NK-92 (cell line): Measurements from ENCODE around the gene TFPI.
"Not testable (repeated sequence)": the region's sequence is repeated elsewhere in the genome, so short reads cannot be mapped to it uniquely, and the experiment has no call there.

Source experiments
- DNase-seq: peaks from one replicate; lab custom pipeline; 2025; ENCODE audit not compliant: unreplicated experiment; lab: John Stamatoyannopoulos, UW

Gene TFPI

GRCh38 chr2:187554704-187555082 is 458 bp upstream of the TFPI start:
- DNase-seq = no peak

GRCh38 chr2:187552828-187553681 is 1.2 kb downstream of the TFPI start:
- no peak for DNase-seq

GRCh38 chr2:187552381-187552780 is 1.9 kb downstream of the TFPI start:
- no peak for DNase-seq

GRCh38 chr2:187550857-187551256 is 3.4 kb downstream of the TFPI start:
- DNase-seq = no peak

GRCh38 chr2:187549951-187550555 is 4.2 kb downstream of the TFPI start:
- DNase-seq = no peak

- DNase-seq = no peak
These were observed 5.0 kb downstream of the TFPI start for GRCh38 chr2:187549193-187549592.

- DNase-seq = no peak
These were observed 5.6 kb downstream of the TFPI start for GRCh38 chr2:187548656-187549055.

- no peak for DNase-seq
These were observed 6.8 kb downstream of the TFPI start for GRCh38 chr2:187547353-187547979.

GRCh38 chr2:187546762-187547333 is 7.4 kb downstream of the TFPI start:
- DNase-seq = no peak

- DNase-seq = no peak
These were observed 8.9 kb downstream of the TFPI start for GRCh38 chr2:187545238-187545751.

GRCh38 chr2:187544371-187545080 is 9.7 kb downstream of the TFPI start:
- no peak for DNase-seq

GRCh38 chr2:187543488-187543887 is 10.7 kb downstream of the TFPI start:
- no peak for DNase-seq

GRCh38 chr2:187542123-187542522 is 12.1 kb downstream of the TFPI start:
- no peak for DNase-seq

- no peak for DNase-seq
These were observed 12.8 kb downstream of the TFPI start for GRCh38 chr2:187541086-187542085.

GRCh38 chr2:187538222-187538621 is 16.0 kb downstream of the TFPI start:
- DNase-seq = not testable (repeated sequence)

GRCh38 chr2:187535381-187535780 is 18.9 kb downstream of the TFPI start:
- not testable (repeated sequence) for DNase-seq

GRCh38 chr2:187532333-187533120 is 21.7 kb downstream of the TFPI start:
- DNase-seq = no peak

- DNase-seq = no peak
These were observed 24.1 kb downstream of the TFPI start for GRCh38 chr2:187529977-187530721.
